HCT116 (cell line): ENCODE data around the gene DHDH. TPM values are rescaled to one million over a fixed set of nuclear protein-coding genes. Genes with fewer than 3 reads are reported as not detected.

Experiments used
- ATAC-seq: fragments of 200-7000 bp; cut with Tn5 transposase; 2 replicates; pipeline ENCODE4 v1.9.1; 2020; ENCODE audit warnings: mild to moderate bottlenecking, moderate library complexity
- BruUV-seq: library from RNA; stranded (reverse); fragments of 400-500 nt; replicated peaks from 2 replicates; lab custom pipeline; 2021; lab: Mats Ljungman, UMichigan
- CTCF ChIA-PET: fragments of 300-600 bp; sonication (Branson Sonifier 250); formaldehyde crosslinking; loops from one replicate; lab custom pipeline; 2021; ENCODE audit warnings: antibody characterized with exemption; lab: Charles Lee
- POLR2A ChIA-PET: fragments of 300-600, 350-600 bp; sonication (Branson Sonifier 250); formaldehyde crosslinking; loops from one replicate; lab custom pipeline; 2021; ENCODE audit warnings: antibody characterized with exemption; lab: Charles Lee
- RAD21 ChIA-PET, 2 experiments: fragments of 300-600 bp; sonication (Branson Sonifier 250); formaldehyde crosslinking; loops; one replicate each; lab custom pipeline; 2023; ENCODE audit warnings: low total read pairs in 2 of 2; ENCODE audit not compliant: uncharacterized antibody in 2 of 2, unreplicated experiment in 2 of 2, low non-redundant PET in 1 of 2; lab: Charles Lee
- DNase-seq: peaks from one replicate; pipeline ENCODE4 v3.0.0-alpha.2; 2010; ENCODE audit warnings: low read depth, low spot score
- H2AFZ ChIP-seq: fragments of 200-600 bp; shearing (Covaris generic), sonication (generic); 2 replicates; pipeline ENCODE4 v1.6.1; 2017; ENCODE audit warnings: low read depth, mixed run types, mixed read lengths, antibody characterized with exemption, low read length; ENCODE audit not compliant: poor library complexity, severe bottlenecking
- H3K27ac ChIP-seq: 2 replicates; pipeline ENCODE4 v1.5.1; 2012; ENCODE audit warnings: low read depth, low read length
- H3K27me3 ChIP-seq: fragments of 200-600 bp; sonication (generic); 2 replicates; pipeline ENCODE4 v1.6.1; 2016; ENCODE audit warnings: mixed run types, low read length, mixed read lengths; ENCODE audit not compliant: insufficient read depth
- H3K36me3 ChIP-seq, 2 experiments: fragments of 200-500 bp in 1 of 2; fragments of 200-600 bp in 1 of 2; sonication (Bioruptor generic) in 1 of 2; sonication (generic) in 1 of 2; 2 replicates each; pipeline versions ENCODE4 v1.5.1 to v1.6.1; 2014 to 2016; ENCODE audit warnings: low read length in 2 of 2, inconsistent platforms in 1 of 2, mixed read lengths in 1 of 2, mixed run types in 1 of 2; ENCODE audit not compliant: insufficient read depth in 2 of 2, control insufficient read depth in 1 of 2
- H3K4me1 ChIP-seq, 2 experiments: fragments of 200-600 bp in 1 of 2; sonication (generic) in 1 of 2; 2 replicates each; pipeline versions ENCODE4 v1.5.1 to v1.6.1; 2012 to 2017; ENCODE audit warnings: low read length in 2 of 2, inconsistent platforms in 1 of 2, mild to moderate bottlenecking in 1 of 2, mixed read lengths in 1 of 2, mixed run types in 1 of 2, moderate library complexity in 1 of 2; ENCODE audit not compliant: insufficient read depth in 2 of 2, control insufficient read depth in 1 of 2
- H3K4me2 ChIP-seq: fragments of 200-600 bp; sonication (generic); 2 replicates; pipeline ENCODE4 v1.6.1; 2017; ENCODE audit warnings: mixed run types, low read length, mixed read lengths
- H3K4me3 ChIP-seq, 2 experiments: fragments of 200-600 bp in 1 of 2; sonication (generic) in 1 of 2; replicated peaks in 1 of 2; 2 replicates each; pipeline ENCODE4 v1.5.1; 2011 to 2016; ENCODE audit warnings: low read length in 2 of 2, control low read depth in 1 of 2, low read depth in 1 of 2, mild to moderate bottlenecking in 1 of 2, mixed read lengths in 1 of 2, mixed run types in 1 of 2
- H3K79me2 ChIP-seq: fragments of 200-600 bp; sonication (generic); 2 replicates; pipeline ENCODE4 v1.6.1; 2017; ENCODE audit warnings: mild to moderate bottlenecking, mixed run types, low read length, moderate library complexity, mixed read lengths; ENCODE audit not compliant: insufficient read depth
- H3K9ac ChIP-seq: fragments of 200-600 bp; sonication (generic); 2 replicates; pipeline ENCODE4 v1.6.1; 2016; ENCODE audit warnings: low read length, mixed read lengths
- H3K9me2 ChIP-seq: fragments of 200-600 bp; sonication (generic), shearing (Covaris generic); 2 replicates; pipeline ENCODE4 v1.6.1; 2017; ENCODE audit warnings: mixed run types, mild to moderate bottlenecking, moderate library complexity; ENCODE audit not compliant: insufficient read depth
- H3K9me3 ChIP-seq, 2 experiments: fragments of 200-500 bp in 1 of 2; fragments of 200-600 bp in 1 of 2; sonication (Bioruptor generic) in 1 of 2; sonication (generic) in 1 of 2; 2 replicates each; pipeline ENCODE4 v1.6.1; 2014 to 2017; ENCODE audit warnings: low read length in 2 of 2, mixed read lengths in 2 of 2, inconsistent platforms in 1 of 2, low read depth in 1 of 2, mild to moderate bottlenecking in 1 of 2, mixed run types in 1 of 2, moderate library complexity in 1 of 2; ENCODE audit not compliant: control insufficient read depth in 1 of 2, insufficient read depth in 1 of 2
- H4K20me1 ChIP-seq: fragments of 200-600 bp; sonication (generic), shearing (Covaris generic); 2 replicates; pipeline ENCODE4 v1.6.1; 2017; ENCODE audit warnings: mixed run types, mild to moderate bottlenecking, moderate library complexity; ENCODE audit not compliant: insufficient read depth
- ATF3 ChIP-seq: IDR thresholded peaks from 2 replicates; pipeline ENCODE4 v1.6.1; 2012
- CEBPB ChIP-seq: IDR thresholded peaks from 2 replicates; pipeline ENCODE4 v1.6.1; 2012; ENCODE audit warnings: low read depth
- FOSL1 ChIP-seq: IDR thresholded peaks from 2 replicates; pipeline ENCODE4 v1.6.1; 2012; ENCODE audit warnings: low read depth
- SP1 ChIP-seq: IDR thresholded peaks from 2 replicates; pipeline ENCODE4 v1.6.1; 2012; ENCODE audit warnings: low read depth
- TCF7L2 ChIP-seq: IDR thresholded peaks from 2 replicates; pipeline ENCODE4 v1.7.0; 2011; ENCODE audit warnings: borderline replicate concordance, inconsistent platforms; ENCODE audit not compliant: insufficient read depth, insufficient read length; ENCODE audit errors: extremely low read depth
- ZBTB33 ChIP-seq: IDR thresholded peaks from 2 replicates; pipeline ENCODE4 v1.6.1; 2011; ENCODE audit warnings: mild to moderate bottlenecking, low read length, moderate library complexity; ENCODE audit not compliant: insufficient replicate concordance; ENCODE audit errors: extremely low read depth
- intact Hi-C: fragments of 100-400 bp; cut with micrococcal nuclease; formaldehyde crosslinking; loops from 2 replicates; pipeline ENCODE4 v1.10.0; 2022
- total RNA-seq: library from RNA; stranded (reverse); gene quantifications from one replicate; pipeline ENCODE4 v1.2.1, GENCODE V29; 2021; ENCODE audit not compliant: unreplicated experiment

The DHDH gene
- total RNA-seq, 1 experiment from 2014 or later, result 8.6 TPM

GRCh38 chr19:48954595-48955307, 21.3 kb downstream of the DHDH start, which contains the start of gene BAX (continued):
- no peak for TF ChIP-seq TCF7L2
- TF ChIP-seq ATF3, result no peak
- TF ChIP-seq SP1, result peak; percentile 52
- no peak for TF ChIP-seq FOSL1

- Histone ChIP-seq H3K4me2 (peak overlapping the region; percentile 76), H3K79me2 (peaks cover 16% of the 10 kb centered on the region), H2AFZ (no peak overlapping the region), H3K9me3 (no peaks in the 10 kb centered on the region), H3K27ac (peak overlapping the region; percentile 92), H3K27me3 (no peaks in the 10 kb centered on the region), H3K36me3 (peaks cover 0 to 4% of the 10 kb centered on the region in 2 experiments; a peak in 1 of 4 replicates), H3K4me3 (peak overlapping the region; percentile 81 to 98), H3K9ac (peak overlapping the region; percentile 94), H4K20me1 (no peaks in the 10 kb centered on the region), H3K9me2 (no peaks in the 10 kb centered on the region), H3K4me1 (peaks cover 5 to 20% of the 10 kb centered on the region in 2 experiments; a peak in 3 of 4 replicates)
- DNase-seq, result no peak
- RAD21 ChIA-PET, result no interaction called here
- ATAC-seq, result no peak
- CTCF ChIA-PET, result no interaction called here
- intact Hi-C loops, result no loop called here
- TF ChIP-seq ZBTB33, result no peak
- no peak for TF ChIP-seq CEBPB
- no TSS peak for BruUV-seq
- POLR2A ChIA-PET, result no interaction called here
These were observed 21.9 kb downstream of the DHDH start for GRCh38 chr19:48955308-48955958.
